ENCODE results near the gene EPOP.

DNA sequence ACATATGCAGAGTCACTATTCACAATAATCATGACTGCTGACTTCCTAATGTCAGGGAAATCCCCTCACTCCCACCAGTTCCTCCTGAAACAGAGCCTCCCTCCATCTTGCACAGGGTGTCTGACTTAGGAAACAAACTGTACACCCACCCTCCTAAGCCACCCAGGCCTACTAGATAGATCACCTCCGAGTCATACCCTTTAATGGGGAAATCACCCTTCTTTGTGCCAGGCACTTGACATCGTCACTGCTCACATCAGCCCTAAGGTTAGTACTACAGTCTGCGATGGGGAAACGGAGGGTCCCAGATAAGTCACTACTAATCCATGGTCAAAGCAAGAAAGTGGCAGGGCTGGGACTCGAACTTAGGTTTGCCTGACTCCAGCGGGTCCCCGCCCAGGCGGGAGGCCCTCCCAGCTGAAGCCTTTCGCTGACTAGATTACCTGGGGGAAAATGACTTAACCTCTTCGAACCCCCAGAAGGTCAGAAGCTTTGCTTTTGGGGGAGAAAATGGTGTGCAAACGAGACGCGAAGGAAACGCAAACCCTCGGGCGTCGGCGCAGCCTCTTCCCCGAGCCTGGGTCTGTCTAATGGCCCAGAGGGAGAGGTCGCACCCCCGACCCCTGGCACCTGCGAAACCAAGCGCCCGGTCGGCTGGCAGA lies 26.9 kb upstream of the EPOP start:
- TF ChIP-seq, protein P1, sequence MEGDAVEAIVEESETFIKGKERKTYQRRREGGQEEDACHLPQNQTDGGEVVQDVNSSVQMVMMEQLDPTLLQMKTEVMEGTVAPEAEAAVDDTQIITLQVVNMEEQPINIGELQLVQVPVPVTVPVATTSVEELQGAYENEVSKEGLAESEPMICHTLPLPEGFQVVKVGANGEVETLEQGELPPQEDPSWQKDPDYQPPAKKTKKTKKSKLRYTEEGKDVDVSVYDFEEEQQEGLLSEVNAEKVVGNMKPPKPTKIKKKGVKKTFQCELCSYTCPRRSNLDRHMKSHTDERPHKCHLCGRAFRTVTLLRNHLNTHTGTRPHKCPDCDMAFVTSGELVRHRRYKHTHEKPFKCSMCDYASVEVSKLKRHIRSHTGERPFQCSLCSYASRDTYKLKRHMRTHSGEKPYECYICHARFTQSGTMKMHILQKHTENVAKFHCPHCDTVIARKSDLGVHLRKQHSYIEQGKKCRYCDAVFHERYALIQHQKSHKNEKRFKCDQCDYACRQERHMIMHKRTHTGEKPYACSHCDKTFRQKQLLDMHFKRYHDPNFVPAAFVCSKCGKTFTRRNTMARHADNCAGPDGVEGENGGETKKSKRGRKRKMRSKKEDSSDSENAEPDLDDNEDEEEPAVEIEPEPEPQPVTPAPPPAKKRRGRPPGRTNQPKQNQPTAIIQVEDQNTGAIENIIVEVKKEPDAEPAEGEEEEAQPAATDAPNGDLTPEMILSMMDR (conservative IDR thresholded peaks at IDR 0.05; ENCODE audit: low read depth in 2 of 2) = no peak
- TF ChIP-seq CREB1 (CRISPR knock-in tag; IDR thresholded peaks at IDR 0.05; ENCODE audit: low read depth) = no peak
- TF ChIP-seq EZH2phosphoT487 (IDR thresholded peaks at IDR 0.05; ENCODE audit: unreplicated experiment) = no peak
- TF ChIP-seq POLR2AphosphoS5 (IDR thresholded peaks at IDR 0.05; ENCODE audit: low read depth) = no peak
- TF ChIP-seq EZH2 (IDR thresholded peaks at IDR 0.05; ENCODE audit: low read depth, unreplicated experiment) = peak; percentile 85
- TF ChIP-seq, protein P2, sequence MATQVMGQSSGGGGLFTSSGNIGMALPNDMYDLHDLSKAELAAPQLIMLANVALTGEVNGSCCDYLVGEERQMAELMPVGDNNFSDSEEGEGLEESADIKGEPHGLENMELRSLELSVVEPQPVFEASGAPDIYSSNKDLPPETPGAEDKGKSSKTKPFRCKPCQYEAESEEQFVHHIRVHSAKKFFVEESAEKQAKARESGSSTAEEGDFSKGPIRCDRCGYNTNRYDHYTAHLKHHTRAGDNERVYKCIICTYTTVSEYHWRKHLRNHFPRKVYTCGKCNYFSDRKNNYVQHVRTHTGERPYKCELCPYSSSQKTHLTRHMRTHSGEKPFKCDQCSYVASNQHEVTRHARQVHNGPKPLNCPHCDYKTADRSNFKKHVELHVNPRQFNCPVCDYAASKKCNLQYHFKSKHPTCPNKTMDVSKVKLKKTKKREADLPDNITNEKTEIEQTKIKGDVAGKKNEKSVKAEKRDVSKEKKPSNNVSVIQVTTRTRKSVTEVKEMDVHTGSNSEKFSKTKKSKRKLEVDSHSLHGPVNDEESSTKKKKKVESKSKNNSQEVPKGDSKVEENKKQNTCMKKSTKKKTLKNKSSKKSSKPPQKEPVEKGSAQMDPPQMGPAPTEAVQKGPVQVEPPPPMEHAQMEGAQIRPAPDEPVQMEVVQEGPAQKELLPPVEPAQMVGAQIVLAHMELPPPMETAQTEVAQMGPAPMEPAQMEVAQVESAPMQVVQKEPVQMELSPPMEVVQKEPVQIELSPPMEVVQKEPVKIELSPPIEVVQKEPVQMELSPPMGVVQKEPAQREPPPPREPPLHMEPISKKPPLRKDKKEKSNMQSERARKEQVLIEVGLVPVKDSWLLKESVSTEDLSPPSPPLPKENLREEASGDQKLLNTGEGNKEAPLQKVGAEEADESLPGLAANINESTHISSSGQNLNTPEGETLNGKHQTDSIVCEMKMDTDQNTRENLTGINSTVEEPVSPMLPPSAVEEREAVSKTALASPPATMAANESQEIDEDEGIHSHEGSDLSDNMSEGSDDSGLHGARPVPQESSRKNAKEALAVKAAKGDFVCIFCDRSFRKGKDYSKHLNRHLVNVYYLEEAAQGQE (IDR thresholded peaks at IDR 0.05; ENCODE audit: unreplicated experiment) = no peak
- TF ChIP-seq JUNB (IDR thresholded peaks at IDR 0.05; ENCODE audit: unreplicated experiment) = no peak
- TF ChIP-seq ZNF114 (CRISPR knock-in tag; IDR thresholded peaks at IDR 0.05) = no peak
- TF ChIP-seq STAT1 (IDR thresholded peaks at IDR 0.05; ENCODE audit: unreplicated experiment) = no peak
- TF ChIP-seq ETS1 (IDR thresholded peaks at IDR 0.05) = no peak
- TF ChIP-seq NANOG (IDR thresholded peaks at IDR 0.05; ENCODE audit: borderline replicate concordance) = no peak
- TF ChIP-seq ZNF331 (CRISPR knock-in tag; IDR thresholded peaks at IDR 0.05; ENCODE audit: low read depth) = no peak
- TF ChIP-seq, protein P3, sequence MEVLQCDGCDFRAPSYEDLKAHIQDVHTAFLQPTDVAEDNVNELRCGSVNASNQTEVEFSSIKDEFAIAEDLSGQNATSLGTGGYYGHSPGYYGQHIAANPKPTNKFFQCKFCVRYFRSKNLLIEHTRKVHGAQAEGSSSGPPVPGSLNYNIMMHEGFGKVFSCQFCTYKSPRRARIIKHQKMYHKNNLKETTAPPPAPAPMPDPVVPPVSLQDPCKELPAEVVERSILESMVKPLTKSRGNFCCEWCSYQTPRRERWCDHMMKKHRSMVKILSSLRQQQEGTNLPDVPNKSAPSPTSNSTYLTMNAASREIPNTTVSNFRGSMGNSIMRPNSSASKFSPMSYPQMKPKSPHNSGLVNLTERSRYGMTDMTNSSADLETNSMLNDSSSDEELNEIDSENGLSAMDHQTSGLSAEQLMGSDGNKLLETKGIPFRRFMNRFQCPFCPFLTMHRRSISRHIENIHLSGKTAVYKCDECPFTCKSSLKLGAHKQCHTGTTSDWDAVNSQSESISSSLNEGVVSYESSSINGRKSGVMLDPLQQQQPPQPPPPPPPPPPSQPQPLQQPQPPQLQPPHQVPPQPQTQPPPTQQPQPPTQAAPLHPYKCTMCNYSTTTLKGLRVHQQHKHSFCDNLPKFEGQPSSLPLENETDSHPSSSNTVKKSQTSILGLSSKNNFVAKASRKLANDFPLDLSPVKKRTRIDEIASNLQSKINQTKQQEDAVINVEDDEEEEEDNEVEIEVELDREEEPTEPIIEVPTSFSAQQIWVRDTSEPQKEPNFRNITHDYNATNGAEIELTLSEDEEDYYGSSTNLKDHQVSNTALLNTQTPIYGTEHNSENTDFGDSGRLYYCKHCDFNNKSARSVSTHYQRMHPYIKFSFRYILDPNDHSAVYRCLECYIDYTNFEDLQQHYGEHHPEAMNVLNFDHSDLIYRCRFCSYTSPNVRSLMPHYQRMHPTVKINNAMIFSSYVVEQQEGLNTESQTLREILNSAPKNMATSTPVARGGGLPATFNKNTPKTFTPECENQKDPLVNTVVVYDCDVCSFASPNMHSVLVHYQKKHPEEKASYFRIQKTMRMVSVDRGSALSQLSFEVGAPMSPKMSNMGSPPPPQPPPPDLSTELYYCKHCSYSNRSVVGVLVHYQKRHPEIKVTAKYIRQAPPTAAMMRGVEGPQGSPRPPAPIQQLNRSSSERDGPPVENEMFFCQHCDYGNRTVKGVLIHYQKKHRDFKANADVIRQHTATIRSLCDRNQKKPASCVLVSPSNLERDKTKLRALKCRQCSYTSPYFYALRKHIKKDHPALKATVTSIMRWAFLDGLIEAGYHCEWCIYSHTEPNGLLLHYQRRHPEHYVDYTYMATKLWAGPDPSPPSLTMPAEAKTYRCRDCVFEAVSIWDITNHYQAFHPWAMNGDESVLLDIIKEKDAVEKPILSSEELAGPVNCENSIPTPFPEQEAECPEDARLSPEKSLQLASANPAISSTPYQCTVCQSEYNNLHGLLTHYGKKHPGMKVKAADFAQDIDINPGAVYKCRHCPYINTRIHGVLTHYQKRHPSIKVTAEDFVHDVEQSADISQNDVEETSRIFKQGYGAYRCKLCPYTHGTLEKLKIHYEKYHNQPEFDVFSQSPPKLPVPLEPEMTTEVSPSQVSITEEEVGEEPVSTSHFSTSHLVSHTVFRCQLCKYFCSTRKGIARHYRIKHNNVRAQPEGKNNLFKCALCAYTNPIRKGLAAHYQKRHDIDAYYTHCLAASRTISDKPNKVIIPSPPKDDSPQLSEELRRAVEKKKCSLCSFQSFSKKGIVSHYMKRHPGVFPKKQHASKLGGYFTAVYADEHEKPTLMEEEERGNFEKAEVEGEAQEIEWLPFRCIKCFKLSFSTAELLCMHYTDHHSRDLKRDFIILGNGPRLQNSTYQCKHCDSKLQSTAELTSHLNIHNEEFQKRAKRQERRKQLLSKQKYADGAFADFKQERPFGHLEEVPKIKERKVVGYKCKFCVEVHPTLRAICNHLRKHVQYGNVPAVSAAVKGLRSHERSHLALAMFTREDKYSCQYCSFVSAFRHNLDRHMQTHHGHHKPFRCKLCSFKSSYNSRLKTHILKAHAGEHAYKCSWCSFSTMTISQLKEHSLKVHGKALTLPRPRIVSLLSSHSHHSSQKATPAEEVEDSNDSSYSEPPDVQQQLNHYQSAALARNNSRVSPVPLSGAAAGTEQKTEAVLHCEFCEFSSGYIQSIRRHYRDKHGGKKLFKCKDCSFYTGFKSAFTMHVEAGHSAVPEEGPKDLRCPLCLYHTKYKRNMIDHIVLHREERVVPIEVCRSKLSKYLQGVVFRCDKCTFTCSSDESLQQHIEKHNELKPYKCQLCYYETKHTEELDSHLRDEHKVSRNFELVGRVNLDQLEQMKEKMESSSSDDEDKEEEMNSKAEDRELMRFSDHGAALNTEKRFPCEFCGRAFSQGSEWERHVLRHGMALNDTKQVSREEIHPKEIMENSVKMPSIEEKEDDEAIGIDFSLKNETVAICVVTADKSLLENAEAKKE (CRISPR knock-in tag; IDR thresholded peaks at IDR 0.05) = no peak

Measured in GM23338 (cell line).